Endodermal cell (in vitro differentiated cells): ENCODE data around the gene ARHGEF11. TPM values are rescaled to one million over a fixed set of nuclear protein-coding genes. Genes with fewer than 3 reads are reported as not detected.

Experiments
- DNase-seq: peaks from one replicate; pipeline ENCODE4 v3.0.0-alpha.2; 2017
- H3K27ac ChIP-seq: 2 replicates; pipeline ENCODE4 v1.5.1; 2013; ENCODE audit warnings: mild to moderate bottlenecking, low read depth, low read length, moderate library complexity
- H3K27me3 ChIP-seq: 2 replicates; pipeline ENCODE4 v1.6.1; 2013; ENCODE audit warnings: mild to moderate bottlenecking, low read length, moderate library complexity; ENCODE audit not compliant: insufficient read depth, control insufficient read depth, poor library complexity, severe bottlenecking
- H3K36me3 ChIP-seq: 2 replicates; pipeline ENCODE4 v1.7.0; 2013; ENCODE audit warnings: mild to moderate bottlenecking, low read length, moderate library complexity; ENCODE audit not compliant: control insufficient read depth, insufficient read depth
- H3K4me1 ChIP-seq: one replicate; pipeline ENCODE4 v1.7.0; 2013; ENCODE audit warnings: low read length; ENCODE audit not compliant: control insufficient read depth, insufficient read depth
- H3K4me3 ChIP-seq: 2 replicates; pipeline ENCODE4 v1.5.1; 2013; ENCODE audit warnings: mild to moderate bottlenecking, low read length, moderate library complexity
- H3K9ac ChIP-seq: 2 replicates; pipeline ENCODE4 v1.6.1; 2013; ENCODE audit warnings: mild to moderate bottlenecking, low read length, moderate library complexity; ENCODE audit not compliant: poor library complexity, severe bottlenecking; ENCODE audit errors: extremely low read depth
- H3K9me3 ChIP-seq: 2 replicates; pipeline ENCODE4 v1.6.1; 2013; ENCODE audit warnings: mild to moderate bottlenecking, low read length, moderate library complexity; ENCODE audit not compliant: control insufficient read depth
- H3K27ac Mint-ChIP-seq: 2 replicates; pipeline ENCODE4 v1.8.0; 2020; ENCODE audit warnings: mixed read lengths
- H3K27me3 Mint-ChIP-seq: 2 replicates; pipeline ENCODE4 v1.8.0; 2021; ENCODE audit warnings: mild to moderate bottlenecking, mixed read lengths; ENCODE audit not compliant: insufficient read depth
- H3K36me3 Mint-ChIP-seq: 2 replicates; pipeline ENCODE4 v1.8.0; 2020; ENCODE audit warnings: low read depth, mixed read lengths
- H3K4me1 Mint-ChIP-seq: 2 replicates; pipeline ENCODE4 v1.8.0; 2020; ENCODE audit warnings: mixed read lengths
- H3K4me3 Mint-ChIP-seq: 2 replicates; pipeline ENCODE4 v1.8.0; 2020; ENCODE audit warnings: mild to moderate bottlenecking, moderate library complexity, mixed read lengths
- H3K9me3 Mint-ChIP-seq: 2 replicates; pipeline ENCODE4 v1.8.0; 2020; ENCODE audit warnings: mild to moderate bottlenecking, mixed read lengths
- CTCF ChIP-seq: fragments of 200-600 bp; sonication (generic); conservative IDR thresholded peaks from 2 replicates; pipeline ENCODE4 v1.5.0; 2021; ENCODE audit warnings: antibody characterized with exemption, mild to moderate bottlenecking
- WGBS, 2 experiments: methylation state at CpG; one replicate each; pipeline versions ENCODE4 v1.1.5 to v1.1.7; 2013; ENCODE audit warnings: missing lambda C conversion rate in 2 of 2, mixed read lengths in 1 of 2; ENCODE audit not compliant: insufficient coverage in 1 of 2, insufficient read length in 1 of 2; 5-methylcytosine and 5-hydroxymethylcytosine counted together
- total RNA-seq, 2 donors: library from RNA; stranded (reverse); fragmentation: NEBNext Ultra II Directional in 1 of 2; extraction: Animal tissue kit (Norgen Biotek cat#: 25700) in 1 of 2; gene quantifications; 2 replicates in 1 of 2; 3 replicates in 1 of 2; pipeline ENCODE4 v1.2.1, GENCODE V29; 2021

ARHGEF11 gene
- total RNA-seq, 2 donors from 2014 or later = 54.2 to 56.5 TPM

GRCh38 chr1:156905176-156905575, 140.4 kb downstream of the ARHGEF11 start:
- no peak overlapping the region for H3K4me3 ChIP-seq
- Mint-ChIP-seq H3K9me3 (no peaks in the 10 kb centered on the region), H3K4me1 (no peaks in the 10 kb centered on the region), H3K27ac (no peak overlapping the region), H3K36me3 (no peaks in the 10 kb centered on the region), H3K4me3 (no peak overlapping the region), H3K27me3 (peaks cover 15% of the 10 kb centered on the region)
- no peaks in the 10 kb centered on the region for H3K4me1 ChIP-seq
- H3K36me3 ChIP-seq = no peaks in the 10 kb centered on the region
- no peak overlapping the region for H3K27ac ChIP-seq
- no peak for DNase-seq
- TF ChIP-seq CTCF = no peak
- no peaks in the 10 kb centered on the region for H3K9me3 ChIP-seq
- no peak overlapping the region for H3K9ac ChIP-seq
- H3K27me3 ChIP-seq = no peaks in the 10 kb centered on the region
- WGBS, 2 experiments = 87% methylated on average over 13 to 16 of the region's 16 CpGs

GRCh38 chr1:156904187-156904959, 141.2 kb downstream of the ARHGEF11 start:
- WGBS, 2 experiments = 88 to 94% methylated on average over 11 to 19 of the region's 19 CpGs
- no peak overlapping the region for H3K4me3 Mint-ChIP-seq
- peaks cover 15% of the 10 kb centered on the region for H3K27me3 Mint-ChIP-seq

GRCh38 chr1:156903328-156904091, 142.0 kb downstream of the ARHGEF11 start:
- 89 to 95% methylated on average over 11 to 15 of the region's 15 CpGs for WGBS, 2 experiments
- Histone ChIP-seq H3K9me3 (no peaks in the 10 kb centered on the region), H3K27ac (no peak overlapping the region), H3K27me3 (no peaks in the 10 kb centered on the region), H3K4me3 (no peak overlapping the region), H3K4me1 (no peaks in the 10 kb centered on the region), H3K9ac (no peak overlapping the region), H3K36me3 (no peaks in the 10 kb centered on the region)
- no peak overlapping the region for H3K27ac Mint-ChIP-seq
- TF ChIP-seq CTCF = no peak
- H3K36me3 Mint-ChIP-seq = no peaks in the 10 kb centered on the region
- no peaks in the 10 kb centered on the region for H3K4me1 Mint-ChIP-seq
- peaks cover 17% of the 10 kb centered on the region for H3K27me3 Mint-ChIP-seq
- no peak overlapping the region for H3K4me3 Mint-ChIP-seq
- H3K9me3 Mint-ChIP-seq = no peaks in the 10 kb centered on the region
- DNase-seq = no peak

More at GRCh38 chr1:156904187-156904959, 141.2 kb downstream of the ARHGEF11 start:
- Histone ChIP-seq H3K9ac (no peak overlapping the region), H3K9me3 (no peaks in the 10 kb centered on the region), H3K27ac (no peak overlapping the region), H3K36me3 (no peaks in the 10 kb centered on the region), H3K4me3 (no peak overlapping the region), H3K27me3 (no peaks in the 10 kb centered on the region), H3K4me1 (no peaks in the 10 kb centered on the region)
- Mint-ChIP-seq H3K9me3 (no peaks in the 10 kb centered on the region), H3K27ac (no peak overlapping the region), H3K4me1 (no peaks in the 10 kb centered on the region), H3K36me3 (no peaks in the 10 kb centered on the region)
- TF ChIP-seq CTCF = no peak
- DNase-seq = no peak
